HepG2 (cell line): ENCODE results near the gene WWTR1. TPM values are rescaled to one million over a fixed set of nuclear protein-coding genes. Genes with fewer than 3 reads are reported as not detected.

ENCODE experiments used
- ATRX ChIP-seq: sonication (generic); formaldehyde crosslinking; IDR thresholded peaks from 2 replicates; pipeline ENCODE4 v1.4.0; 2020; ENCODE audit warnings: missing genetic modification reagents, borderline replicate concordance
- HNF4A ChIP-seq: sonication (generic); formaldehyde crosslinking; IDR thresholded peaks from 2 replicates; pipeline ENCODE4 v1.4.0; 2020; ENCODE audit warnings: missing genetic modification reagents
- HNRNPLL ChIP-seq: fragments of 200-400 bp; formaldehyde crosslinking; IDR thresholded peaks from 2 replicates; pipeline ENCODE4 v1.6.1; 2017; ENCODE audit warnings: mild to moderate bottlenecking, low read depth, low read length; ENCODE audit not compliant: poor library complexity, severe bottlenecking
- MTF2 ChIP-seq: sonication (generic); formaldehyde crosslinking; IDR thresholded peaks from 2 replicates; pipeline ENCODE4 v1.5.0; 2020; ENCODE audit warnings: missing genetic modification reagents, borderline replicate concordance
- NR2F2 ChIP-seq: IDR thresholded peaks from 2 replicates; pipeline ENCODE4 v1.6.1; 2012; ENCODE audit warnings: low read depth, inconsistent platforms, borderline replicate concordance
- SMYD3 ChIP-seq: sonication (generic); formaldehyde crosslinking; IDR thresholded peaks from 2 replicates; pipeline ENCODE4 v1.8.1; 2023; ENCODE audit warnings: mild to moderate bottlenecking, missing genetic modification reagents
- TCF7 ChIP-seq: sonication (generic); IDR thresholded peaks from 2 replicates; pipeline ENCODE4 v1.6.1; 2016; ENCODE audit warnings: antibody characterized with exemption, low read depth
- ZNF264 ChIP-seq: sonication (generic); formaldehyde crosslinking; IDR thresholded peaks from 2 replicates; pipeline ENCODE4 v1.4.0; 2020; ENCODE audit warnings: missing genetic modification reagents
- polyA plus RNA-seq, 8 experiments: library from polyadenylated mRNA; depleted of rRNA in 3 of 8; stranded (reverse) in 7 of 8; unstranded in 1 of 8; fragments of >200 nt; fragmentation: Illumina TruSeq in 4 of 8; extraction: Trizol in 4 of 8; gene quantifications; 2 replicates each; pipeline versions ENCODE4 v1.2.1 to v1.2.3, GENCODE V29; 2011 to 2016; ENCODE audit warnings: low read depth in 4 of 8, missing spikeins in 1 of 8, mixed read lengths in 1 of 8; ENCODE audit not compliant: insufficient read depth in 1 of 8
- total RNA-seq, 5 experiments: library from RNA; depleted of rRNA; stranded (reverse); fragments of >200 nt; fragmentation: Illumina TruSeq; extraction: Trizol; gene quantifications; 2 replicates each; pipeline ENCODE4 v1.2.3, GENCODE V29; 2016; ENCODE audit warnings: low read depth in 1 of 5
- TF ChIP-seq, protein P1 (sequence below): IDR thresholded peaks from 2 replicates; pipeline ENCODE4 v1.6.1; 2016; ENCODE audit warnings: mild to moderate bottlenecking
- TF ChIP-seq, protein P2 (sequence below): sonication (generic); formaldehyde crosslinking; IDR thresholded peaks from 2 replicates; pipeline ENCODE4 v1.4.0; 2020; ENCODE audit warnings: missing genetic modification reagents
- TF ChIP-seq, protein P3 (sequence below): sonication (generic); formaldehyde crosslinking; IDR thresholded peaks from 2 replicates; pipeline ENCODE4 v1.4.0; 2020; ENCODE audit warnings: missing genetic modification reagents, borderline replicate concordance
- TF ChIP-seq, protein P4 (sequence below): sonication (generic); formaldehyde crosslinking; IDR thresholded peaks from 2 replicates; pipeline ENCODE4 v1.5.0; 2020; ENCODE audit warnings: missing genetic modification reagents
- TF ChIP-seq, protein P5 (sequence below): sonication (generic); formaldehyde crosslinking; IDR thresholded peaks from 2 replicates; pipeline ENCODE4 v1.4.0; 2020; ENCODE audit warnings: missing genetic modification reagents
- TF ChIP-seq, protein P6 (sequence below): IDR thresholded peaks from 2 replicates; pipeline ENCODE4 v1.6.1; 2016; ENCODE audit warnings: low read depth, control low read depth
- TF ChIP-seq, protein P7 (sequence below): sonication (generic); formaldehyde crosslinking; IDR thresholded peaks from 2 replicates; pipeline ENCODE4 v1.8.1; 2023; ENCODE audit warnings: mild to moderate bottlenecking, missing genetic modification reagents, borderline replicate concordance

The WWTR1 gene
- total and polyA plus RNA-seq, 2 of the 13 experiments (the other 11 are each of a cell fraction or from before 2014, with no cell fraction given) = 19.7 to 139 TPM

DNA sequence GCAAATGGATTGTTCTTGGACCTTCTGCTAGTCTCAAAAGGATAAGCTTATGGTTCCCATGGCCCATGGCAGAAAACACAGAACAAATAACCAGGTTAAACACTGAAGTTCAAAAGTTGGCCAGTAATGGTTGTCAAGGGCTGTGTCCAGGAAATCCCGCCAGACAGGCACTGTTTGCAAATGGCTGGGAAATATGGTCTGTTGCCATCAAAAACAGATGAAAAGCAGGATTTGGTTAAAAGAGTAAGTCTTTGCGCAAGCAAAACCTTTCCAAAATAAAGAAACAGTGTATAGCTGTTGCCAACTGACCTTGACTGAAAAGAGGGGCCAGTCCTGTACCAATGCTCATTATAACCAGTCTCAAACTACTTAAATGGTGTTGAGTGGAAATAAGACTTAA, 58.6 kb downstream of the WWTR1 start (continued):
- TF ChIP-seq, protein P1, sequence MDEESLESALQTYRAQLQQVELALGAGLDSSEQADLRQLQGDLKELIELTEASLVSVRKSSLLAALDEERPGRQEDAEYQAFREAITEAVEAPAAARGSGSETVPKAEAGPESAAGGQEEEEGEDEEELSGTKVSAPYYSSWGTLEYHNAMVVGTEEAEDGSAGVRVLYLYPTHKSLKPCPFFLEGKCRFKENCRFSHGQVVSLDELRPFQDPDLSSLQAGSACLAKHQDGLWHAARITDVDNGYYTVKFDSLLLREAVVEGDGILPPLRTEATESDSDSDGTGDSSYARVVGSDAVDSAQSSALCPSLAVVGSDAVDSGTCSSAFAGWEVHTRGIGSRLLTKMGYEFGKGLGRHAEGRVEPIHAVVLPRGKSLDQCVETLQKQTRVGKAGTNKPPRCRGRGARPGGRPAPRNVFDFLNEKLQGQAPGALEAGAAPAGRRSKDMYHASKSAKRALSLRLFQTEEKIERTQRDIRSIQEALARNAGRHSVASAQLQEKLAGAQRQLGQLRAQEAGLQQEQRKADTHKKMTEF (CRISPR knock-in tag) = 0 out of 2 replicates have a peak, but pooled peaks have one; percentile 35
- TF ChIP-seq ZNF264 (0 out of 2 replicates have a peak, but pooled peaks have one; percentile 41), HNF4A (CRISPR knock-in tag) (peak; percentile 63), HNRNPLL (no peak), MTF2 (CRISPR knock-in tag) (no peak), TCF7 (peak; percentile 55), NR2F2 (no peak), SMYD3 (CRISPR knock-in tag) (no peak), ATRX (no peak)
- TF ChIP-seq, protein P2, sequence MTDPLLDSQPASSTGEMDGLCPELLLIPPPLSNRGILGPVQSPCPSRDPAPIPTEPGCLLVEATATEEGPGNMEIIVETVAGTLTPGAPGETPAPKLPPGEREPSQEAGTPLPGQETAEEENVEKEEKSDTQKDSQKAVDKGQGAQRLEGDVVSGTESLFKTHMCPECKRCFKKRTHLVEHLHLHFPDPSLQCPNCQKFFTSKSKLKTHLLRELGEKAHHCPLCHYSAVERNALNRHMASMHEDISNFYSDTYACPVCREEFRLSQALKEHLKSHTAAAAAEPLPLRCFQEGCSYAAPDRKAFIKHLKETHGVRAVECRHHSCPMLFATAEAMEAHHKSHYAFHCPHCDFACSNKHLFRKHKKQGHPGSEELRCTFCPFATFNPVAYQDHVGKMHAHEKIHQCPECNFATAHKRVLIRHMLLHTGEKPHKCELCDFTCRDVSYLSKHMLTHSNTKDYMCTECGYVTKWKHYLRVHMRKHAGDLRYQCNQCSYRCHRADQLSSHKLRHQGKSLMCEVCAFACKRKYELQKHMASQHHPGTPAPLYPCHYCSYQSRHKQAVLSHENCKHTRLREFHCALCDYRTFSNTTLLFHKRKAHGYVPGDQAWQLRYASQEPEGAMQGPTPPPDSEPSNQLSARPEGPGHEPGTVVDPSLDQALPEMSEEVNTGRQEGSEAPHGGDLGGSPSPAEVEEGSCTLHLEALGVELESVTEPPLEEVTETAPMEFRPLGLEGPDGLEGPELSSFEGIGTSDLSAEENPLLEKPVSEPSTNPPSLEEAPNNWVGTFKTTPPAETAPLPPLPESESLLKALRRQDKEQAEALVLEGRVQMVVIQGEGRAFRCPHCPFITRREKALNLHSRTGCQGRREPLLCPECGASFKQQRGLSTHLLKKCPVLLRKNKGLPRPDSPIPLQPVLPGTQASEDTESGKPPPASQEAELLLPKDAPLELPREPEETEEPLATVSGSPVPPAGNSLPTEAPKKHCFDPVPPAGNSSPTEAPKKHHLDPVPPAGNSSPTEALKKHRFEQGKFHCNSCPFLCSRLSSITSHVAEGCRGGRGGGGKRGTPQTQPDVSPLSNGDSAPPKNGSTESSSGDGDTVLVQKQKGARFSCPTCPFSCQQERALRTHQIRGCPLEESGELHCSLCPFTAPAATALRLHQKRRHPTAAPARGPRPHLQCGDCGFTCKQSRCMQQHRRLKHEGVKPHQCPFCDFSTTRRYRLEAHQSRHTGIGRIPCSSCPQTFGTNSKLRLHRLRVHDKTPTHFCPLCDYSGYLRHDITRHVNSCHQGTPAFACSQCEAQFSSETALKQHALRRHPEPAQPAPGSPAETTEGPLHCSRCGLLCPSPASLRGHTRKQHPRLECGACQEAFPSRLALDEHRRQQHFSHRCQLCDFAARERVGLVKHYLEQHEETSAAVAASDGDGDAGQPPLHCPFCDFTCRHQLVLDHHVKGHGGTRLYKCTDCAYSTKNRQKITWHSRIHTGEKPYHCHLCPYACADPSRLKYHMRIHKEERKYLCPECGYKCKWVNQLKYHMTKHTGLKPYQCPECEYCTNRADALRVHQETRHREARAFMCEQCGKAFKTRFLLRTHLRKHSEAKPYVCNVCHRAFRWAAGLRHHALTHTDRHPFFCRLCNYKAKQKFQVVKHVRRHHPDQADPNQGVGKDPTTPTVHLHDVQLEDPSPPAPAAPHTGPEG (CRISPR knock-in tag) = no peak
- TF ChIP-seq, protein P3, sequence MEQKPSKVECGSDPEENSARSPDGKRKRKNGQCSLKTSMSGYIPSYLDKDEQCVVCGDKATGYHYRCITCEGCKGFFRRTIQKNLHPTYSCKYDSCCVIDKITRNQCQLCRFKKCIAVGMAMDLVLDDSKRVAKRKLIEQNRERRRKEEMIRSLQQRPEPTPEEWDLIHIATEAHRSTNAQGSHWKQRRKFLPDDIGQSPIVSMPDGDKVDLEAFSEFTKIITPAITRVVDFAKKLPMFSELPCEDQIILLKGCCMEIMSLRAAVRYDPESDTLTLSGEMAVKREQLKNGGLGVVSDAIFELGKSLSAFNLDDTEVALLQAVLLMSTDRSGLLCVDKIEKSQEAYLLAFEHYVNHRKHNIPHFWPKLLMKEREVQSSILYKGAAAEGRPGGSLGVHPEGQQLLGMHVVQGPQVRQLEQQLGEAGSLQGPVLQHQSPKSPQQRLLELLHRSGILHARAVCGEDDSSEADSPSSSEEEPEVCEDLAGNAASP = no peak
- TF ChIP-seq, protein P4, sequence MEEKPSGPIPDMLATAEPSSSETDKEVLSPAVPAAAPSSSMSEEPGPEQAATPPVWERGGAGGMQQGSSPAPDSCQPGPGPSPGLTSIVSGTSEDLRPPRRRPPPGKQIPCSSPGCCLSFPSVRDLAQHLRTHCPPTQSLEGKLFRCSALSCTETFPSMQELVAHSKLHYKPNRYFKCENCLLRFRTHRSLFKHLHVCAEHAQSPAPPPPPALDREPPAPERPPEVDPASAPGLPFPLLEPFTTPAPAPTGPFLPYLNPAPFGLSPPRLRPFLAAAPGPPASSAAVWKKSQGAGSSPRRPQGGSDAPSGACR = no peak
- TF ChIP-seq, protein P5, sequence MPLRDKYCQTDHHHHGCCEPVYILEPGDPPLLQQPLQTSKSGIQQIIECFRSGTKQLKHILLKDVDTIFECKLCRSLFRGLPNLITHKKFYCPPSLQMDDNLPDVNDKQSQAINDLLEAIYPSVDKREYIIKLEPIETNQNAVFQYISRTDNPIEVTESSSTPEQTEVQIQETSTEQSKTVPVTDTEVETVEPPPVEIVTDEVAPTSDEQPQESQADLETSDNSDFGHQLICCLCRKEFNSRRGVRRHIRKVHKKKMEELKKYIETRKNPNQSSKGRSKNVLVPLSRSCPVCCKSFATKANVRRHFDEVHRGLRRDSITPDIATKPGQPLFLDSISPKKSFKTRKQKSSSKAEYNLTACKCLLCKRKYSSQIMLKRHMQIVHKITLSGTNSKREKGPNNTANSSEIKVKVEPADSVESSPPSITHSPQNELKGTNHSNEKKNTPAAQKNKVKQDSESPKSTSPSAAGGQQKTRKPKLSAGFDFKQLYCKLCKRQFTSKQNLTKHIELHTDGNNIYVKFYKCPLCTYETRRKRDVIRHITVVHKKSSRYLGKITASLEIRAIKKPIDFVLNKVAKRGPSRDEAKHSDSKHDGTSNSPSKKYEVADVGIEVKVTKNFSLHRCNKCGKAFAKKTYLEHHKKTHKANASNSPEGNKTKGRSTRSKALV (CRISPR knock-in tag) = no peak
- TF ChIP-seq, protein P6, sequence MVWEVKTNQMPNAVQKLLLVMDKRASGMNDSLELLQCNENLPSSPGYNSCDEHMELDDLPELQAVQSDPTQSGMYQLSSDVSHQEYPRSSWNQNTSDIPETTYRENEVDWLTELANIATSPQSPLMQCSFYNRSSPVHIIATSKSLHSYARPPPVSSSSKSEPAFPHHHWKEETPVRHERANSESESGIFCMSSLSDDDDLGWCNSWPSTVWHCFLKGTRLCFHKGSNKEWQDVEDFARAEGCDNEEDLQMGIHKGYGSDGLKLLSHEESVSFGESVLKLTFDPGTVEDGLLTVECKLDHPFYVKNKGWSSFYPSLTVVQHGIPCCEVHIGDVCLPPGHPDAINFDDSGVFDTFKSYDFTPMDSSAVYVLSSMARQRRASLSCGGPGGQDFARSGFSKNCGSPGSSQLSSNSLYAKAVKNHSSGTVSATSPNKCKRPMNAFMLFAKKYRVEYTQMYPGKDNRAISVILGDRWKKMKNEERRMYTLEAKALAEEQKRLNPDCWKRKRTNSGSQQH (CRISPR knock-in tag) = no peak
- TF ChIP-seq, protein P7, sequence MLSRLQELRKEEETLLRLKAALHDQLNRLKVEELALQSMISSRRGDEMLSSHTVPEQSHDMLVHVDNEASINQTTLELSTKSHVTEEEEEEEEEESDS (CRISPR knock-in tag) = no peak
